Measurements from ENCODE around the gene PIN4.
"Not testable (repeated sequence)": the region's sequence is repeated elsewhere in the genome, so short reads cannot be mapped to it uniquely, and the experiment has no call there.

PIN4 gene

DNA sequence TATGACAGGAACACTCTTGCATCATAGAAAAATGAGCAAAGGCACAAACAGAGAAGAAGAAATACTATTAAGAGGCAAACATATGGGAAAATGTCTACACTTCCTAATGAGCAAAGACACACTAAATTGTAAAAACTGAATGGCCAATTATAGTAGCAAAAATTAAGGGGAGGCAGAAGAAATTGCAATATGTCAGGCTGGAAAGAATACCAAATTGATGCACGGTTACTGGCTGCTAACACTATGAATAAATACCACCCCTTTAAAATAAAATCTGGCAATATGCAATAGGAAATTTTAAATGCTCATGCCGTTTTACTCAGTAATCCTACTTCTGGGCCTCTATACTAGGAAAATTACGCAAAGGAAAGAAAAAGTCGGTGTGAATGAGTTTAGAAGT, 16.0 kb upstream of the PIN4 start:
- Histone ChIP-seq H3K9ac (ENCODE audit: low read depth, low read length) (no peak overlapping the region), H3K9me3 (ENCODE audit: control insufficient read depth, insufficient read depth, low read length) (no peaks in the 10 kb centered on the region), H3K4me1 (ENCODE audit: insufficient read depth, low read length) (no peaks in the 10 kb centered on the region), H3K36me3 (ENCODE audit: insufficient read depth, low read length) (no peaks in the 10 kb centered on the region)

DNA sequence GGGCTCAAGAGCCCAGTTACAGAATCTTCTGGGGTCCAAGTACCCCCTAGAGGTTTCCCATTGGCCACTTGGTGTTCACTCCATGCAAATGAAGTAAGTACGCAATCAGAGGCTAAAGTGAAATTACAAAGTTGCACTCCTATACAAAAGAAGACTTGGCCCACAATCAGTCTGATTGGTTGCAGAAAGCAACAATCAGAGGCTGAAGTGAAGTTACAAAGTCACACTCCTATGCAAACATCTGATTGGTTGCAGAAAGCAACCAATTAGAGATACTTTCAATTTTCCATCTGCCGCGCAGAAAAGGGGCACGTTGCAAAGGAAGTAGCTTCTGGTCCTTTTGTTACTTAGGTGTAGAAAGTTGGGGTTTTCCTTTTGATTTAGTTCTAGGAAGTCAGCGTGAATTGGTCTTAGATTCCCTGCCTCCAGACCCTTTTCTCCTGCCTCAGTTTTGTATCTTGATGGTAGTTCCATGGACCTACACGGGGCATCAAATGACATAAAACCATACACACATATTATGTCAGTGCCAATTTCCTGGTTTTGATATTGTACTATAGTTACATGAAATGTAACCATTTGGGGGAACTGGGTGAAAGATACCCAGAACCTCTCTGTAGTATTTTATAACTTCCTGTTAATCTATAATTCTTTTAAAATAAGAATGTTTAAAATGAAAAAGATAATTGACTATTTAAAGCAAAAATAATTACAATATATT, 12.4 kb upstream of the PIN4 start:
- no peaks in the 10 kb centered on the region for H3K36me3 ChIP-seq (ENCODE audit: insufficient read depth, low read length)
- no peak overlapping the region for H3K9ac ChIP-seq (ENCODE audit: low read depth, low read length)
- no peaks in the 10 kb centered on the region for H3K9me3 ChIP-seq (ENCODE audit: control insufficient read depth, insufficient read depth, low read length)
- no peaks in the 10 kb centered on the region for H3K4me1 ChIP-seq (ENCODE audit: insufficient read depth, low read length)

DNA sequence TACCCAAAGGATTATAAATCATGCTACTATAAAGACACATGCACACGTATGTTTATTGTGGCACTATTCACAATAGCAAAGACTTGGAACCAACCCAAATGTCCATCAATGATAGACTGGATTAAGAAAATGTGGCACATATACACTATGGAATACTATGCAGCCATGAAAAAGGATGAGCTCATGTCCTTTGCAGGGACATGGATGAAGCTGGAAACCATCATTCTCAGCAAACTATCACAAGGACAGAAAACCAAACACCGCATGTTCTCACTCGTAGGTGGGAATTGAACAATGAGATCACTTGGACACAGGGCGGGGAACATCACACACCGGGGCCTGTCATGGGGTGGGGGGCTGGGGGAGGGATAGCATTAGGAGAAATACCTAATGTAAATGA, 5.3 kb upstream of the PIN4 start:
- not testable (repeated sequence) for H3K4me1 ChIP-seq (ENCODE audit: insufficient read depth, low read length); H3K36me3 ChIP-seq (ENCODE audit: insufficient read depth, low read length); H3K9me3 ChIP-seq (ENCODE audit: control insufficient read depth, insufficient read depth, low read length); H3K9ac ChIP-seq (ENCODE audit: low read depth, low read length)

DNA sequence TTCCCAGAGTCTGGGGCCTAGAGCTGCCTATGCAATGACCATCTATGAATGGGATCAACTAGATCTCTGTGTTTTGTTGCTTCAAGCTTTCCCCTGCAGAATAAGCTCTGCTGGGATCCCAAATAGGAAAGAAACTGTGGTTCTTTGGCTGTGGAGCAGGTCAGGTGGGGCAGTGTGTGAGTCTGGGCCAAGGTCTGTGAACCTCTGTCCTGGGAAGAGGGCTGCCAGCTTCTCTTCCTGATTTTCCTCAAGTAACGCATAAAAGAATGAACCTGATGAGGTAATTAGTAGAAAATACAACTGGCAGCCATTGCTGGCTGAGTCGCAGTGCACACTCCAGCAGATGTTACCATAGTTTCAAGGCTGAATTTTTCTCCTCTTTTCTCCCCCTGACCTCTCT, 4.6 kb upstream of the PIN4 start:
- Histone ChIP-seq H3K9me3 (ENCODE audit: control insufficient read depth, insufficient read depth, low read length) (no peaks in the 10 kb centered on the region), H3K36me3 (ENCODE audit: insufficient read depth, low read length) (no peaks in the 10 kb centered on the region), H3K9ac (ENCODE audit: low read depth, low read length) (no peak overlapping the region), H3K4me1 (ENCODE audit: insufficient read depth, low read length) (no peaks in the 10 kb centered on the region)

DNA sequence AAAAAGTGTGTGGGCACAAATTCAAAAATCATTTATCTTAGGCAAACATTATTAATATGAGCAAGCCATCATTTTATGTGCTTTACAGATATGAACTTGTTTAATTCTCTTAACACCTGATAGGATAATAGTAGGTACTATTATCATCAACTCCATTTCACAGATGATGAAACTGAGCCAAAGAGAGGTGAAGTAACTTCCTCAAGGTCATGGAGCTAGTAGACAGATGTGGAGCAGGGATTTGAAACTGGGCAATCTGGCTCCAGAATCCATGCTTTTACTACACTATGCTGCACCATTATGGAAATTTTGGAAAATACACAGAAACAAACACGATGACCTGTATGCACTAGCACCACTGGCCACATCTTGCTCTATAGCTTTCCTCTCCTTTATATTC, 1.0 kb upstream of the PIN4 start:
- no peaks in the 10 kb centered on the region for H3K4me1 ChIP-seq (ENCODE audit: insufficient read depth, low read length)
- H3K9me3 ChIP-seq (ENCODE audit: control insufficient read depth, insufficient read depth, low read length) = no peaks in the 10 kb centered on the region
- H3K9ac ChIP-seq (ENCODE audit: low read depth, low read length) = peak overlapping the region; percentile 86; the same call in 1 of the 2 replicates
- no peaks in the 10 kb centered on the region for H3K36me3 ChIP-seq (ENCODE audit: insufficient read depth, low read length)

DNA sequence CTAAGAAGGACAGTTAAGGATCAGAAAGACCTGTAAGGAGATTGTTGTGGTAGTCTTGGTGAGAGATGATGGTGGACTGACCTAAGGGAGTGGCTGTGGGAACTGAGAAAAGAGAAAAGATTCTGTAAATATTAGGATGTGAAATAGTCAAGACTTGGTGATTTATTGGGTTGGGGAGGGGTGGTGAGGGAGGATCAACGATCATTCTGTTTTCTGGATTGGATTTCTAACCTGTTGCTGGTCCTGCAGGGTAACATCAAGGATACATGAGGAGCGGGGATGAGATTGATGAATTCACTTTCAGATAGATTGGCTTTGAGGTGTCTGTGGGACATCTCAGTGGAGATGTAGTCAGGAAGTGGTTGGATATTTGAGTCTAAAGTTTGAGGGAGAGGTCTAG, 1.4 kb downstream of the PIN4 start:
- Histone ChIP-seq H3K9ac (ENCODE audit: low read depth, low read length) (peak overlapping the region; percentile 86; the same call in 1 of the 2 replicates), H3K4me1 (ENCODE audit: insufficient read depth, low read length) (no peaks in the 10 kb centered on the region), H3K9me3 (ENCODE audit: control insufficient read depth, insufficient read depth, low read length) (no peaks in the 10 kb centered on the region)

DNA sequence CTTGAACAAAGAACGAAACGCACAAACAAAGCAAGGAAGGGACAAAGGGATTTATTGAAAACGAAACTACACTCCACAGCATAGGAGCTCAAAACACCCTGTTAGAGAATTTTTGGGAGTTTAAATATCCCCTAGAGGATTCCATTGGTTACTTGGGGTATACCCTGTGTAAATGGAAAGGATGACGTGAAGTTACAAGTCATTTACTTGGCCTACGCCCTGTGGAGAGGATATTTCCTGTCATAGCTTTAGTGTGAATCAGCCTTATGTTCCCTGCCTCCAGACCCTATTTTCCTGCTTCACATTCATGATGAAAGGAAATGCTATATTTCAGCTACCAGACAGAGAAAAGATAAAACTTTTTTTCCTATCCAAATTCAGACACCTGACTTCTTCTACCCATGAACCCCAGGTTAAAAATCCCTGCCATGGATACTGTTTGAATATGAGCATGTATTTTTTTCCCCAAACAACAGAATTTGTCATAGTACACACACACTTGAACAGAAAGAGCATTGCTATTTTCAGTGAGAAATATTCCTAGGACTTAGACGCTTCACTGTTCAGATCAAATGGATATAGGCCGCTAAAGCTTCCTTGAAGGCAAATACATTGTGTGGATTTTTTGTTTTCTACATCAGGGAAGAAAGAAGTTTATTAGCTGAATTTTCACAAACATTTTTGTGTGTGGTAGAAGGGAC, 20.4 kb downstream of the PIN4 start:
- H3K9me3 ChIP-seq (ENCODE audit: control insufficient read depth, insufficient read depth, low read length) = no peaks in the 10 kb centered on the region; the same call in 1 of the 2 replicates
- H3K4me1 ChIP-seq (ENCODE audit: insufficient read depth, low read length) = peaks cover 26% of the 10 kb centered on the region
- peak overlapping the region; percentile 22 for H3K9ac ChIP-seq (ENCODE audit: low read depth, low read length)
- H3K36me3 ChIP-seq (ENCODE audit: insufficient read depth, low read length) = peaks cover 4% of the 10 kb centered on the region

More for the DNA sequence above, 1.4 kb downstream of the PIN4 start:
- peaks cover 10% of the 10 kb centered on the region for H3K36me3 ChIP-seq (ENCODE audit: insufficient read depth, low read length)

DNA sequence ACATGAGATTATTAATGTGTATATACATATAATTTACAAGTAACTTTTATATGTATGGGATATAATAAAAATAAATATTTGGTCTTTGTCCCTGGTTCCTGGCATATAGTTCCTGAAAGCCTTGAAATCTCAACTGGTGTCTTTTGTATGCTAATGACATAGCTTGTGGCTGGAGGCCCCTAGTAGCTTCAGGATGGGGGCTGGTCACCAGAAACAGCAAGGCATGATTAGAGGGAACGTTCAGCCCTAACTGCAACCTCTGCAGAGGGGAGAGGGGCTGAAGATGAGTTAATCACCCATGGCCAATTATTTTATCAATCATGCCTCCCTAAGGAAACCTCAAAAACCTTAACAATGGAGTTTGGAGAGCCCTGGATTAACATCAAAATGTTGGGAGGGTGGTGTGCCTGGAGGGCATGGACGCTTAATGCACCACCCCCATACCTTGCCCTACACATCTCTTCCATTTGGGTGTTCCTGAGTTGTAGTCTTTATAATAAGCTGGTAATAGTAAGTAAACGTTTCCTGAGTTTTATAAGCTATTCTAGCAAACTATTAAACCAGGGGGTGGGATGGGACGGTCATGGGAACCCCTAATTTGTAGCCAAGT, 21.3 kb downstream of the PIN4 start:
- Histone ChIP-seq H3K9me3 (ENCODE audit: control insufficient read depth, insufficient read depth, low read length) (no peaks in the 10 kb centered on the region; the same call in 1 of the 2 replicates), H3K36me3 (ENCODE audit: insufficient read depth, low read length) (peaks cover under 1% of the 10 kb centered on the region), H3K4me1 (ENCODE audit: insufficient read depth, low read length) (peaks cover 26% of the 10 kb centered on the region), H3K9ac (ENCODE audit: low read depth, low read length) (peak overlapping the region; percentile 22)

DNA sequence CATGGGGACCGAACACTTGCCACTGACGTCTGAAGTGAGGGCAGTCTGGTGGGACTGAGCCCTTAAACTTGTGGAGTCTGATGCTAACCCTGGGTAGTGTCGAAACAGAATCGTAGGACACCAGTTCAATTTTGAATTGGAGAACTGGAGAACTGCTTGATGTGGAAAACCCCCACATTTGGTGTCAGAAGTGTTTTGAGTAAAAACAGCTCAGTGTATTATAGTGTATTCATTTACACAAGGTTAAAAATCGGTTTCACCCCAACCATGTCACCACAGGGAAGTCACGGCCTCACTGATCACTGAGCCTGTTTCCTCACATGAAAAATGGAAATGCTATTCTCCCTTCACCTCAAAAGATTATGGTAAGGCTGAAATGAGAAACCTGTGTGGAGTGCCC, 21.9 kb downstream of the PIN4 start:
- H3K4me1 ChIP-seq (ENCODE audit: insufficient read depth, low read length) = peaks cover 26% of the 10 kb centered on the region
- no peaks in the 10 kb centered on the region; the same call in 1 of the 2 replicates for H3K9me3 ChIP-seq (ENCODE audit: control insufficient read depth, insufficient read depth, low read length)
- no peaks in the 10 kb centered on the region; the same call in 1 of the 2 replicates for H3K36me3 ChIP-seq (ENCODE audit: insufficient read depth, low read length)
- no peak overlapping the region for H3K9ac ChIP-seq (ENCODE audit: low read depth, low read length)

DNA sequence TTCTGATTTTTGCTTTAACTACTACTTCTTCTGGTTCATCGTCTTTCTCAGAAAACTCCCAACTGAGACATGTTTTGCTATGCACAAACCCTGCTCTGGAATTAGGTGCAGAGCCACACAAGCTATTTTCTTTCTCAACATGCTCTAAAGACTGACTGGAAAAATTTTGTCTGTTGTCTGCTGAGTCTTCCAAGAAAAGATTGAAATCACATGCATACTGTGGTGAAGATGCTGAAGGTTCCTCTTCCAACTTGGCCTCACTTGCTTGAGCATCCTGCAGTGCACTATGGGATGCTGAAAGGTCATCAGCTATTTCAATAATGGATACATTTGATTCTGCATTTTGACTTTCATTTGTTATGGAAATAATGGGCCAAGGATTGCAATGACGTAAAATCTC, 24.1 kb downstream of the PIN4 start:
- no peak overlapping the region for H3K9ac ChIP-seq (ENCODE audit: low read depth, low read length)
- peaks cover 26% of the 10 kb centered on the region for H3K4me1 ChIP-seq (ENCODE audit: insufficient read depth, low read length)
- no peaks in the 10 kb centered on the region; the same call in 1 of the 2 replicates for H3K9me3 ChIP-seq (ENCODE audit: control insufficient read depth, insufficient read depth, low read length)
- H3K36me3 ChIP-seq (ENCODE audit: insufficient read depth, low read length) = no peaks in the 10 kb centered on the region

DNA sequence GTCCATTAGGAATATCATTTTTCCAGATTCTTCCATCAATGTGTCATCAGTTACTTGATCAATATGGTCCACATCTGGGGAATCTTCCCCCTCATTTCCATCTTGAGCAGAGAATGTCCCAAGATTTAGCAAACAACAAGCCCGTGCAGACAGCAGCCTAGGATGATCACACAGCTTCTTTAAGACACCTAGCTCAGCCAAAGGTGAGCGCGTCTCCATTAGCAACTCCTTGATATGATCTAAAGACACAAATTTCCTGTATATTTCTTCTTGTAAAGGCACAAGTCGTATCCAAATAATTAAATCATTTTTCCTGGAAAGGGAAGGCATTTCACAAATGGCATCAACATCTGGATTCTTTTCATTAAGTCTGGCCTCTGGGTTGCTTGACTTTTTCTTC, 25.8 kb downstream of the PIN4 start:
- no peaks in the 10 kb centered on the region for H3K9me3 ChIP-seq (ENCODE audit: control insufficient read depth, insufficient read depth, low read length)
- no peaks in the 10 kb centered on the region for H3K36me3 ChIP-seq (ENCODE audit: insufficient read depth, low read length)
- peaks cover 14% of the 10 kb centered on the region for H3K4me1 ChIP-seq (ENCODE audit: insufficient read depth, low read length)

DNA sequence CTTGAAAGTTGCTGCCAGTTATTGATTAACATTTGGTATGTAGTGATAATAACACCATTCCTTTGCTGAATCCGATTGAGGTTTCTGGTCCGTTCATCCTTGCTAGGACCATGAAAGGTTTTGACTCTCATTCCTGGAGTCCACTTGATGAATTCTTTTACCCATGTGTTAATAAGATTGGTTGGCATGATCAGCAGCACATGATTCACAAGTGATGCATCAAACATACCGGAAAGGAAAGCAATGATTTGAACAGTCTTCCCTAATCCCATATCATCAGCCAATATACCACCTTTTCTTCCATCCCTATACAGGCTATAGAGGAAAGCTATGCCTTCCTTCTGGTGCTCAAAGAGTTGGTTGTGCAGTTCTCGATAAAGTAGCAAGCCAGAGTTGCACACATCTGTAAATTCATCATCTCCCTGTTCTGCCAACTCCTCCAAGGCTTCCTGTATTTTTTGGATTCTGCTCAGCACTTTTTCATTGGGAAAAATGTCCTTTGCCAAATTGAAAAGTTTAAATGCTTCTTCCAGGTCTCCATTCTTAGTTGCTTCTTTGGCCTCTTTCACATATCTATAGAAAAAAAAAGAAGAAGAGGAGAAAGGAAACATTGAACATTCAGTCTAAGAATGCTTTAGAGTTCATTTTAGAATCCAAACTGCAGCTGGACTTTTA, 26.7 kb downstream of the PIN4 start:
- Histone ChIP-seq H3K36me3 (ENCODE audit: insufficient read depth, low read length) (no peaks in the 10 kb centered on the region), H3K9ac (ENCODE audit: low read depth, low read length) (no peak overlapping the region), H3K9me3 (ENCODE audit: control insufficient read depth, insufficient read depth, low read length) (no peaks in the 10 kb centered on the region), H3K4me1 (ENCODE audit: insufficient read depth, low read length) (peaks cover 7% of the 10 kb centered on the region)

More for the DNA sequence above, 25.8 kb downstream of the PIN4 start:
- no peak overlapping the region for H3K9ac ChIP-seq (ENCODE audit: low read depth, low read length)

DNA sequence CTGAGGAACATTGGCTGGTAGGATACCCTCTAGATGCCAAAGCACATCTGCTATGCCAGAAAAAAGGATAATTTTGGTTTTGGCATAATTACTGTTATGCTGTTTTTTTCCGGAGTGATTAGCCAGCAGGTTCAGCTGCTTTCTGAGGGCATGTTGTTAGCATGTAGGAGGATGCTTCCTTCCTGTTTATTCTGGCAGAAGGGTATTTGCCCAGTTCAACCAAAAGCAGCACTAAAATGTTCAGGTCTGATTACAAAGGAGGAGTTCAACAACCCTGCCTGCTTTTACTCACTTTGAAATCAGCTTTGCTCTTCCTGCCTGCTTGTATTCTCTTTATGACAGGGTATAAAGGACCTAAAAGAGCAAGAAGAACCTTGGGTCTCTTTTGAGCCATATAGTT, 35.4 kb downstream of the PIN4 start:
- Histone ChIP-seq H3K9me3 (ENCODE audit: control insufficient read depth, insufficient read depth, low read length) (peaks cover 9% of the 10 kb centered on the region; the same call in 1 of the 2 replicates), H3K4me1 (ENCODE audit: insufficient read depth, low read length) (no peaks in the 10 kb centered on the region), H3K36me3 (ENCODE audit: insufficient read depth, low read length) (no peaks in the 10 kb centered on the region; the same call in 1 of the 2 replicates), H3K9ac (ENCODE audit: low read depth, low read length) (no peak overlapping the region)

DNA sequence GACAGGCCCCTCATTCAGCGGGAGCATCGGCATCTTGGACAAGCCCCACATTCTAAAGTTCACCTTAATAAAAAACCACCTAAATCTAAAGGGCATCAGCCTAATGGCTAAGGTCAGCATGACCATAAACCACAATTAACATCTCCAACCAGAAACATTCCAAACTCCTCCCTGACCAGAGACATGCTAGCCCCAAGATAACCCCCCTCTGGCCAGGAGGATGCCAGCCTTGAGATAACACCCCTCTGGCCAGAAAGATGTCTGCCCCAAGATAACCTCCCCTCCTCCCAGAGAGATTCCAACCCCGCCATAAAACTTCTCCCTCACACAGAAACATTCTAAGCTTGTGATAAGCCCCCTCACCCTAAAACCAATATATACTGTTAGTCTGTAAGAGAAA, 38.8 kb downstream of the PIN4 start:
- H3K9me3 ChIP-seq (ENCODE audit: control insufficient read depth, insufficient read depth, low read length); H3K36me3 ChIP-seq (ENCODE audit: insufficient read depth, low read length); H3K9ac ChIP-seq (ENCODE audit: low read depth, low read length); H3K4me1 ChIP-seq (ENCODE audit: insufficient read depth, low read length): not testable (repeated sequence)
